ENCODE data around the gene COG2. TPM values are rescaled to one million over a fixed set of nuclear protein-coding genes. Genes with fewer than 3 reads are reported as not detected.

Gene COG2
- total and polyA plus RNA-seq, 2 of the 13 experiments (the other 11 are each of a cell fraction or from before 2014, with no cell fraction given), result 16.8 to 36.3 TPM

DNA sequence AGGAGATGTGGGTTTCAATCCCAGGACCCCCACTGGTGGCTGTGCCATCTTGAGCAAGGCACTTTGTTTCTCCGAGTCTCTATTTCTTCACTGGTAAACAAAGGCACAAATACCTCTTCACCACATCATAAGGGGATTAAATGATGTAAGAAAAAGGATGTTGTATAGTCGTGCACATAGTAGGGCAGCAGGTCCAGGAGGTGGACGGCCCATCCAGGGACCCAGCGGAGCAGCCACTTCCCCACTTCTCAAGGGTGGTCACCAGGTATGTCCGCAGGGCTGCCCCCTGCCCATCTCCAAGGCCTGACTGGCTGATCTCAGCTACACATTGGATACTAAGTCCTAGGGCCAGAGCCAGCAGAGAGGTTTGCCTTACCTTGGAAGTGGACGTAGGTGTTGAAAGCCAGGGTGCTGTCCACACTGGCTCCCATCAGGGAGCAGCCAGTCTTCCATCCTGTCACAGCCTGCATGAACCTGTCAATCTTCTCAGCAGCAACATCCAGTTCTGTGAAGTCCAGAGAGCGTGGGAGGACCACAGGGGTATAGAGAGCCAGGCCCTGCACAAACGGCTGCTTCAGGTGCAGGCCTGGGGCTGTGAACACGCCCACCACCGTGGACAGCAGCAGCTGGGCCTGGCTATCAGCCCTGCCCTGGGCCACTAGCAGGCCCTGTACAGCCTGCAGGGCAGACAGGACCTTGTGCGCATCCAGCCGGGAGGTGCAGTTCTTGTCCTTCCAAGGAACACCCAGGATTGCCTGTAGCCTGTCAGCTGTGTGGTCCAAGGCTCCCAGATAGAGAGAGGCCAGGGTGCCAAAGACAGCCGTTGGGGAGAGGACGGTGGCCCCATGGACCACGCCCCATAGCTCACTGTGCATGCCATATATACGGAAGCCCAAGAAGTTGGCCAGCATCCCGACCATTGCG is 67.6 kb downstream of the COG2 start (continued):
- TF ChIP-seq DPF2 (CRISPR knock-in tag; IDR thresholded peaks at IDR 0.05; ENCODE audit: borderline replicate concordance, low read depth), result 0 out of 2 replicates have a peak, but pooled peaks have one; percentile 30
- TF ChIP-seq, protein P1, sequence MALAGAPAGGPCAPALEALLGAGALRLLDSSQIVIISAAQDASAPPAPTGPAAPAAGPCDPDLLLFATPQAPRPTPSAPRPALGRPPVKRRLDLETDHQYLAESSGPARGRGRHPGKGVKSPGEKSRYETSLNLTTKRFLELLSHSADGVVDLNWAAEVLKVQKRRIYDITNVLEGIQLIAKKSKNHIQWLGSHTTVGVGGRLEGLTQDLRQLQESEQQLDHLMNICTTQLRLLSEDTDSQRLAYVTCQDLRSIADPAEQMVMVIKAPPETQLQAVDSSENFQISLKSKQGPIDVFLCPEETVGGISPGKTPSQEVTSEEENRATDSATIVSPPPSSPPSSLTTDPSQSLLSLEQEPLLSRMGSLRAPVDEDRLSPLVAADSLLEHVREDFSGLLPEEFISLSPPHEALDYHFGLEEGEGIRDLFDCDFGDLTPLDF (CRISPR knock-in tag; IDR thresholded peaks at IDR 0.05), result no peak
- no peak for TF ChIP-seq ZNF121 (CRISPR knock-in tag; IDR thresholded peaks at IDR 0.05)
- TF ChIP-seq ZNF17 (CRISPR knock-in tag; IDR thresholded peaks at IDR 0.05), result no peak
- TF ChIP-seq TSC22D2 (CRISPR knock-in tag; IDR thresholded peaks at IDR 0.05; ENCODE audit: borderline replicate concordance), result peak; percentile 22; the same call in 1 of the 2 replicates
- TF ChIP-seq ZNF383 (CRISPR knock-in tag; IDR thresholded peaks at IDR 0.05; ENCODE audit: borderline replicate concordance), result no peak
- TF ChIP-seq SSRP1 (CRISPR knock-in tag; IDR thresholded peaks at IDR 0.05), result no peak; the same call in 1 of the 2 replicates
- 0 out of 2 replicates have a peak, but pooled peaks have one; percentile 52 for TF ChIP-seq HNRNPL (IDR thresholded peaks at IDR 0.05; ENCODE audit: low read depth, low read length)
- TF ChIP-seq, protein P2, sequence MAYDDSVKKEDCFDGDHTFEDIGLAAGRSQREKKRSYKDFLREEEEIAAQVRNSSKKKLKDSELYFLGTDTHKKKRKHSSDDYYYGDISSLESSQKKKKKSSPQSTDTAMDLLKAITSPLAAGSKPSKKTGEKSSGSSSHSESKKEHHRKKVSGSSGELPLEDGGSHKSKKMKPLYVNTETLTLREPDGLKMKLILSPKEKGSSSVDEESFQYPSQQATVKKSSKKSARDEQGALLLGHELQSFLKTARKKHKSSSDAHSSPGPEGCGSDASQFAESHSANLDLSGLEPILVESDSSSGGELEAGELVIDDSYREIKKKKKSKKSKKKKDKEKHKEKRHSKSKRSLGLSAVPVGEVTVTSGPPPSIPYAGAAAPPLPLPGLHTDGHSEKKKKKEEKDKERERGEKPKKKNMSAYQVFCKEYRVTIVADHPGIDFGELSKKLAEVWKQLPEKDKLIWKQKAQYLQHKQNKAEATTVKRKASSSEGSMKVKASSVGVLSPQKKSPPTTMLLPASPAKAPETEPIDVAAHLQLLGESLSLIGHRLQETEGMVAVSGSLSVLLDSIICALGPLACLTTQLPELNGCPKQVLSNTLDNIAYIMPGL (CRISPR knock-in tag; IDR thresholded peaks at IDR 0.05; ENCODE audit: borderline replicate concordance in 1 of 2, low read depth in 1 of 2), result no peak; a peak in 1 of 4 replicates
- TF ChIP-seq, protein P3, sequence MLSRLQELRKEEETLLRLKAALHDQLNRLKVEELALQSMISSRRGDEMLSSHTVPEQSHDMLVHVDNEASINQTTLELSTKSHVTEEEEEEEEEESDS (CRISPR knock-in tag; IDR thresholded peaks at IDR 0.05; ENCODE audit: borderline replicate concordance), result 0 out of 2 replicates have a peak, but pooled peaks have one; percentile 24
- TF ChIP-seq, protein P4, sequence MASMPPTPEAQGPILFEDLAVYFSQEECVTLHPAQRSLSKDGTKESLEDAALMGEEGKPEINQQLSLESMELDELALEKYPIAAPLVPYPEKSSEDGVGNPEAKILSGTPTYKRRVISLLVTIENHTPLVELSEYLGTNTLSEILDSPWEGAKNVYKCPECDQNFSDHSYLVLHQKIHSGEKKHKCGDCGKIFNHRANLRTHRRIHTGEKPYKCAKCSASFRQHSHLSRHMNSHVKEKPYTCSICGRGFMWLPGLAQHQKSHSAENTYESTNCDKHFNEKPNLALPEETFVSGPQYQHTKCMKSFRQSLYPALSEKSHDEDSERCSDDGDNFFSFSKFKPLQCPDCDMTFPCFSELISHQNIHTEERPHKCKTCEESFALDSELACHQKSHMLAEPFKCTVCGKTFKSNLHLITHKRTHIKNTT (CRISPR knock-in tag; IDR thresholded peaks at IDR 0.05), result no peak
- TF ChIP-seq SOX6 (IDR thresholded peaks at IDR 0.05), result no peak
- no peak for TF ChIP-seq SOX6 (CRISPR knock-in tag; IDR thresholded peaks at IDR 0.05)
- TF ChIP-seq, protein P5, sequence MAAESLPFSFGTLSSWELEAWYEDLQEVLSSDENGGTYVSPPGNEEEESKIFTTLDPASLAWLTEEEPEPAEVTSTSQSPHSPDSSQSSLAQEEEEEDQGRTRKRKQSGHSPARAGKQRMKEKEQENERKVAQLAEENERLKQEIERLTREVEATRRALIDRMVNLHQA (CRISPR knock-in tag; IDR thresholded peaks at IDR 0.05), result no peak
- no peak for TF ChIP-seq RFXAP (CRISPR knock-in tag; IDR thresholded peaks at IDR 0.05; ENCODE audit: borderline replicate concordance)
- TF ChIP-seq, protein P6, sequence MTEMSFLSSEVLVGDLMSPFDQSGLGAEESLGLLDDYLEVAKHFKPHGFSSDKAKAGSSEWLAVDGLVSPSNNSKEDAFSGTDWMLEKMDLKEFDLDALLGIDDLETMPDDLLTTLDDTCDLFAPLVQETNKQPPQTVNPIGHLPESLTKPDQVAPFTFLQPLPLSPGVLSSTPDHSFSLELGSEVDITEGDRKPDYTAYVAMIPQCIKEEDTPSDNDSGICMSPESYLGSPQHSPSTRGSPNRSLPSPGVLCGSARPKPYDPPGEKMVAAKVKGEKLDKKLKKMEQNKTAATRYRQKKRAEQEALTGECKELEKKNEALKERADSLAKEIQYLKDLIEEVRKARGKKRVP (CRISPR knock-in tag; IDR thresholded peaks at IDR 0.05), result no peak; a peak in 1 of 4 replicates
- no peak; the same call in 1 of the 2 replicates for TF ChIP-seq GABPB1 (CRISPR knock-in tag; IDR thresholded peaks at IDR 0.05)
- TF ChIP-seq HNRNPUL1 (IDR thresholded peaks at IDR 0.05; ENCODE audit: low read depth, low read length), result no peak
- TF ChIP-seq KLF12 (CRISPR knock-in tag; IDR thresholded peaks at IDR 0.05; ENCODE audit: borderline replicate concordance), result peak; percentile 84; the same call in 1 of the 2 replicates
- 0 out of 2 replicates have a peak, but pooled peaks have one; percentile 39 for TF ChIP-seq ZNF564 (CRISPR knock-in tag; IDR thresholded peaks at IDR 0.05)
- no peak for TF ChIP-seq ONECUT2 (CRISPR knock-in tag; IDR thresholded peaks at IDR 0.05)
- TF ChIP-seq, protein P7, sequence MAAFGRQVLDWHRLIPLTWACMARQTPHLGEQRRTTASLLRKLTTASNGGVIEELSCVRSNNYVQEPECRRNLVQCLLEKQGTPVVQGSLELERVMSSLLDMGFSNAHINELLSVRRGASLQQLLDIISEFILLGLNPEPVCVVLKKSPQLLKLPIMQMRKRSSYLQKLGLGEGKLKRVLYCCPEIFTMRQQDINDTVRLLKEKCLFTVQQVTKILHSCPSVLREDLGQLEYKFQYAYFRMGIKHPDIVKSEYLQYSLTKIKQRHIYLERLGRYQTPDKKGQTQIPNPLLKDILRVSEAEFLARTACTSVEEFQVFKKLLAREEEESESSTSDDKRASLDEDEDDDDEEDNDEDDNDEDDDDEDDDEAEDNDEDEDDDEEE (CRISPR knock-in tag; IDR thresholded peaks at IDR 0.05), result no peak
